SK-MEL-5 (cell line): ENCODE results near the gene PLAGL2. TPM values are rescaled to one million over a fixed set of nuclear protein-coding genes. Genes with fewer than 3 reads are reported as not detected.
"Not testable (repeated sequence)": the region's sequence is repeated elsewhere in the genome, so short reads cannot be mapped to it uniquely, and the experiment has no call there.

Experiments used
- DNase-seq: peaks from one replicate; pipeline ENCODE4 v3.0.0-alpha.2; 2016; ENCODE audit warnings: low read depth, low spot score
- in situ Hi-C: cut with HindIII; loops from 2 replicates; pipeline ENCODE4 v1.10.0; 2016; ENCODE audit warnings: low sequenced_read_pairs, high pct_unique_total_duplicates, low pct_unique_long_range_greater_than_20kb
- polyA plus RNA-seq, 2 experiments: library from polyadenylated mRNA; depleted of rRNA; stranded (reverse); fragments of >200 nt; gene quantifications; 2 replicates each; pipeline ENCODE4 v1.2.3, GENCODE V29; 2015
- total RNA-seq: library from RNA; depleted of rRNA; stranded (reverse); fragments of >200 nt; shearing (Covaris generic); gene quantifications from 2 replicates; pipeline ENCODE4 v1.2.3, GENCODE V29; 2014; rRNA removed

The PLAGL2 gene
- 3.6 and 4.1 TPM in 2 replicates for total RNA-seq
- polyA plus RNA-seq (2015; cell fraction: cytosol; rRNA removed) = 16.4 and 22.4 TPM in 2 replicates
- 9.5 and 14.4 TPM in 2 replicates for polyA plus RNA-seq (2015; cell fraction: nucleus; rRNA removed)

DNA sequence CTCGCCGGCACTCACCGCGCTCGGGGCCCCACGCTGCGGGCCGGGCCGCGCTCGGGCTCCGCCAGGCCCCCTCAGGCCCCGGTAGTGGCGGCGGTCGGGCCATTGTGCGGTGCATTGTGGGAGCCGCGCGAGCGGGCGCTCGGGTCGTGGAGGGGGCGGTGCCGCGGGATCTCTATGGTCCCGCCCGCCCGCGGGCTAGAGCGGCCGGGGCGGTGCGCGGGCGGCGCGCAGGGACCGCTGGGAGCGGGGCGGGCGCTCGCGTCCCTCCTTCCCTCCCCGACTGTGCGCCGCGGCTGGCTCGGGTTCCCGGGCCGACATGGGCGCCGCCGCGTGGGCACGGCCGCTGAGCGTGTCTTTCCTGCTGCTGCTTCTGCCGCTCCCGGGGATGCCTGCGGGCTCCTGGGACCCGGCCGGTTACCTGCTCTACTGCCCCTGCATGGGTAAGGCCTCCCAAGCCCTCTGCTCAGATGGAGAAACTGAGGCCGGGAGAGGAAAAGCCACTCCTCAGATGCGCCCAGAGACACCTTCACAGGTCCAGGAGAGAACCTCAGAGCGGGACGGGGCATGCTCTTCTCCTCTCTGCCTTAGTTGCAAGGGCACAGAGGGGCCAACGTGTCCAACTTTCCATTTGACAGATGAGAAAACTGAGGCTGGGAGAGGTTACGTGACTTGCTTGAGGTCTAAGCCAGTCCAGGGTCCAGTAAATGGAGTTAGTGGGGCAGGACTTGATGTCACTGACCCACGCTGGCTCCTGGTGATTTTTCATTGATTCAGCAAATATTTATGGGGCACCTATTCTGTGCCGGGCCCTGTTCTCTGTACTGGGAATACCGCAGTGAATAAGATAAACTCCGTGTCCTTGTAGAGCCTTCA is at the start of gene PLAGL2, which contains the start of gene POFUT1:
Gene PLAGL2, minus strand, starts transcription at position 118 of the 873 bp plus-strand sequence. CDS start 5,565 bp downstream, outside the sequence.
Gene POFUT1, plus strand, starts transcription at position 255 of the 873 bp plus-strand sequence. Its CDS starts 62 bp downstream, at position 317.
- in situ Hi-C loops = no loop called here
- peak; percentile 88 for DNase-seq

DNA sequence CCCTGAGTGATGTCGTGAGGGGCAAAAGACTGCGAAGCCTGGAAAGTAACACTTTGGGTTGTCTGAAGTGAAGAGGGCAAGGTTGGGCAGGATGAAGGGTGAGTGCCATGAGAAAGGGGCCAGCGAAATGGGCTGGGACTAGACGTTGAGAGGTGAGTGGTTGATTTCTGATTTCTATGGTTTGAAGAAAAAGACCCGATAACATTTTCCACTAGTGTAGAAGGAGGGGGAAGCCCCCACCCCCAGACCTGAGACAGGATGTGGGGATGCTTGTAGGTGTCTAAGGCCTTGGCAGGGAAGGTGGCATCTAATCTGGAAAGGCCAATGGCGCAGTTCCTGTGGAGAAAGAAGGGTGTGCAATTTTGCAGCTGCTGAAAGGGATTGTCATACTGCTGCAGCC is 44.6 kb upstream of the PLAGL2 start:
- in situ Hi-C loops = no loop called here
- no peak for DNase-seq

GRCh38 chr20:32251470-32251869 is 43.9 kb upstream of the PLAGL2 start:
- no peak for DNase-seq
- in situ Hi-C loops = no loop called here

DNA sequence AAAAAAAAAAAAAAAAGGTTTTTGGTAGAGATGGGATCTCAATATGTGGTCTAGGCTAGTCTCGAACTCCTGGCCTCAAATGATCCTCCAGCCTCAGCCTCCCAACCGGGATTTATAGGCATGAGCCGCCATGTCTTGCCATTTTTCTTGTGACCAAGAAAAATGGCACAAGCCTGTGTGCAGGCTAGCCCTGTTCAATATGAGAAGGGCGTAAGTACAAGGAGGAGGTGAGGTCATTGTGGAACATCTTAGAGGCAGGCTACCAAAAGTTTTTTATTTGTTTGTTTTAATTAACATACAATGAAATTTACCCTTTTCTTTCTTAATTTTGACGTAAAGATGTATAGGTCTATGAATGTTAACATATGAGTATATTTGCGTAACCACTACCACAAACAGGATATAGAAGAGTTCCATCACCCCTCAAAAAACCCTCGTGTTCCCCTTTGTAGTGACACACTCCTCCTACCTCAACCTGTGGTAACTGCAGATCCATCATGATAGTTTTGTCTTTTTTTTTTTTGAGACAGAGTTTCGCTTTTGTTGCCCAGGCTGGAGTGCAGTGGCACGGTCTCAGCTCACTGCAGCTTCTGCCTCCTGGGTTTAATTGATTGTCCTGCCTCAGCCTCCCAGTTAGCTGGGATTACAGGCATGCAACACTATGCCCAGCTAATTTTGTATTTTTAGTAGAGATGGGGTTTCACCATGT is 41.6 kb upstream of the PLAGL2 start:
- no peak for DNase-seq
- in situ Hi-C loops = no loop called here

DNA sequence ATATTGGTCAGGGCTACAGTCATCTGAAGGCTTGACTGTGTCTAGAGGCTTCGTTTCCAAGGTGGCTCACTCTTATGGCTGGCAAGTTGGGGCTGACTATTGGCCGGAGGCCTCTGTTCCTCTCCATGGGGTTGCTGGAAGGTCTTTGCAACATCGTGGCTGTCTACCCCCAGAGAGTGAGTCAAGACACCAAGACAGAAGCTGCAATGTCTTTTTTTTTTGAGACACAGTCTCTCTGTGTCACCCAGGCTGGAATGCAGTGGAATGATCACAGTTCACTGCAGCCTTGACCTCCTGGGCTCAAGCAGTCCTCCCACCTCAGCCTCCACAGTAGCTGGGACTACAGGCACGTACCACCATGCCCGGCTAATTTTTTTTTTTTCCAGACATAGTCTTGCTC is 40.5 kb upstream of the PLAGL2 start:
- in situ Hi-C loops = no loop called here
- DNase-seq = no peak

DNA sequence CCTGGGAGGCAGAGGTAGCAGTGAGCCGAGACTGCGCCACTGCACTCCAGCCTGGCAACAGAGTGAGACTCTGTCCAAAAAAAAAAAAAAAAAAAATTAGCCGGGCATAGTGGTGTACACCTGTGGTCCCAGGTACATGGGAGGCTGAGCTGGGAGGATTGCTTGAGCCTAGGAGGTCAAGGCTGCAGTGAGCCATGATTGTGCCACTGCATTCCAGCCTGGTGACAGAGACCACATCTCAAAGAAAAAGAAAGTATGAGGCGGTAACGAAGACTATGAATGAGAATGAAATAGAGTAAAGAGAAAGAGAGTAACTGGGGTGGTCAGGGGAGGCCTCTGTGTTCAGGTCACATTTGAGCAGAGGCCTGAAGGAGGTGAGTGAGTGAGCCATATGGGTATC is 38.7 kb upstream of the PLAGL2 start:
- DNase-seq, in situ Hi-C loops: not testable (repeated sequence)

GRCh38 chr20:32244959-32245358 is 37.4 kb upstream of the PLAGL2 start:
- in situ Hi-C loops = no loop called here
- DNase-seq = no peak

GRCh38 chr20:32244150-32244823 is 36.7 kb upstream of the PLAGL2 start:
- no peak for DNase-seq
- in situ Hi-C loops = no loop called here

DNA sequence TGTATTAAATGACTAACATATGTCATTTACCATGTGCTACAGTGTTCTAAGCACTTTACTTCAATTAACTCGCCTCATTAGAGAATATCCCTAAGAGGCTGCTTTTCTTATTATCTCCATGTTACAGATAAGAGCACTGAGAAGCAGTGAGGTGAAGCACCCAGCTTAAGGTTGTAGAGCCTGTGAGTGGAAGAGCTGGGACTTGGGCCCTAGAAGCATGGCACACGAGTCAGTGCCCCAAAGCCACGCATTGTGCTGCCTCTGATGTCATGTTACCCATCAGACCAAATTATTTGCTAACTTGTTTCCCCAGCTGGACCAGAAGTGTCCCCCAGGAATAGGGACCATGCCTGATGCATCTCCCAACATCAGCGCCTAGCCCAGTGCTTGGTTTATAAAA is 34.3 kb upstream of the PLAGL2 start:
- no peak for DNase-seq
- in situ Hi-C loops = no loop called here

DNA sequence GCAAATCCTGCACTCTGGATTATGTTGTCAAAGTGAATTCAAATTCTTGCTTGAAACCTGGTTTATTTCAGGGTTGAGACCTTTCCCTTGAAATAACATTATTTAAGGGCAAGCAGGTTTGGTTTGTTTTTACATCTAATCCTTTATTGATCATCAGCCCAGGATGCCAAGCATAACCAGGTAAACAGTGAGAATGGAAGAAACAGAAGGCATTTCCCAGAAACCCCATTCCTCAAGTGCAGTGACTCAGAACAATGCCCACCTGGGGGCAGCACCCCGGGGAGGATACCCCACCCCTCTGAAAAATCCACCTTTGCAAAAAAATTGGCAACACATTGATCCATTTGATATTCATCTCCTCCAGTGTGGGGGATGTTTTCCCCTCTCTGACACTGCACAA is 32.7 kb upstream of the PLAGL2 start:
- in situ Hi-C loops = no loop called here

DNA sequence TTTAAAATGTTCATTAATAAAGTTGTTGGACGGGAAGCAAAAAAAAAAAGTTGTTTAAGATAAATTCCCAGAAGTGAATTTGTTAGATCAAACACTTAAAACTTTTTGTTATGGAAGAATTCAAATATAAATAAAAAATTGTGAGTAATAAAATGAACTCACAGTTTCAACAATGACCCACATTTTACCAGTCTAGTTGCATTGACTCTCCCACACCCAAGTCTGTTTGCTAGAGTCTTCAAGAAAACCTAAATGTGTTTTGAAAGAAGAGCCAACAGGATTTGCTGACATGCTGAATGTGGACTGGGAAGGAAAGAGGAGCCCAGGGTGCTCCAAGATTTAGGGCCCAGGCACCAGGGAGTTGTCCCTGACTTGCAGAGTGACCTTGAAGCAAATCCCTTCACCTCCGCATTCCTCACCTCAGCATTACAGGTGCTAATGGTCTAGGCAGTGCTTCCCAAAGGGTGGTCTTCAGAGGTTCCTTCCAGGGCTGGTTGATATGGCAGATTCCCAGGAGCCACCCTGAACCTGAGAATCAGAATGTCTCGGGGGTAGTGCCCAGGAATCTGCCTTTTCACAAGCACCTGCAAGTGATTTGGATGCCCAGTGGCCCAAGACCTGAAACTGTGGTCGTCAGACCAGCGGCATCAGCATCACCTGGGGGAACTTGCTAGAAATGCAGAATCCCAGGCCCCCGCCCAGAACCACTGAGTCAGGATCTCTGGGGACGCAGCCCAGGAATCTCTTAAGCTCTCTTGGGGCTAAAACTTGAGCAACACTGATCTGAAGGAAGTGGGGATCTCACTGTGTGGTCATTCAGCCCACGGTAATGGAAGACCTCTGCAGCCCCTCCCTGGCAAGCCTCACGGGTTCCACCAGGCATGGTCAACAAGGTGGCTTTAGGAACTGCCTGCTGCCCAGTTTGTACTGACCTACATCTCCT is 31.2 kb upstream of the PLAGL2 start:
- in situ Hi-C loops = no loop called here
- DNase-seq = no peak

More for the DNA sequence above, 32.7 kb upstream of the PLAGL2 start:
- no peak for DNase-seq

GRCh38 chr20:32237419-32237818 is 29.9 kb upstream of the PLAGL2 start:
- no peak for DNase-seq
- in situ Hi-C loops = no loop called here

- in situ Hi-C loops = no loop called here
- DNase-seq = no peak
These were observed 29.3 kb upstream of the PLAGL2 start for GRCh38 chr20:32236819-32237218.

DNA sequence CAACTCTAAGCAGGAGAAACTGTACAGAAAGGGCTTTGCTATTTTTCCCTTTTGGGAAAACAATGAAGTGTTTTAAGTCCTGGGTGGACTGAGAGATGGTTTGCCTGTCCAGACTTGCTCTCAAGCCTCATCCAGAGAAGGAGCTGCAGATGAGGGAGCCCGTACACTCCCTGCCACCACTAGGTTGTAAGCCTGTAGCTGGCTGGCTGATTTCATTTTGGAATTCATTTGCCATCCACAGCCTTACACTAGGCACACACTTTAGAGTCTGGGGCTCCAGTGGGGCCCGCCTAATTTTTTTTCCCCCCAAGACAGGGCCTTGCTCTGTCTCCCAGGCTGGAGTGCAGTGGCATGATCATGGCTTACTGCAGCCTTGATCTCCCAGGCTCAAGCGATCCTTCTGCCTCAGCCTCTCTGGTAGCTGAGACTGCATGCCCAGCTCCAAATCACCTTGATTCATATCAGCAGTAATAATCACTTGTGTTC is 28.5 kb upstream of the PLAGL2 start:
- in situ Hi-C loops = no loop called here

DNA sequence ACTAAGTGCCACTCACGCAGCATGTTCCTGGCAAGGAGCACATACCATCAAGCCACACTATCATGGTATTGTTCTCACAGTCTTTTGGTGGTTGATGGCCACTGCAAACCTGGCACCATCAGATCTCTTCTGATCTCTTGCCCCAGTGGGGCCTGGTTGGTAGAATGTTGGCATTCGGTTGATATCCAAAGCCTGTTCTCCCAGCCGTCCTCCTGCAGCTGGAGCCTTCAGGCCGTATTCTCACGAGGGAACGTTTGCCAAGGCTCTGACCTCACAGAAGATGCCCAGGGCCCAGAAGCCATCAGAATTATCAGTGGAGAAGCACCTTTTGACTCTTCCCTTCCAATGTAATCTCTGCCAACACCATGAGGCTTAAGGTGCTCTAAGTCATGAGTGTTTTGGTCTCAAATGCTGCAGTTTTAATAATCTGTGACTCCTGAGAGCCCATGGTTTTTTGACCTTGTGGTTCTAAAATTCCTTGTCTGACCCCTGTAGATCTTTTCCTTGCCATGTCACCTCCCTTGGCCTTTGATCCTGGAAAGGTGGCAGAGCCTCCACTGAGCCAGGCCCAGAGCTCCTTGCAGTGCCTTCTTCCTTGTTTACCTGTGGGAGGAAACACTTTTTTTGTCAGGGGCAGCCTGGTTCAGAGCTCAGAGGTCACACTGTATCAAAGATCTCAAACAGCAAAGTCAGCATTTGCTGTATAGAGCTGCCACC is 27.9 kb upstream of the PLAGL2 start:
- in situ Hi-C loops = no loop called here

More for the DNA sequence above, 28.5 kb upstream of the PLAGL2 start:
- no peak for DNase-seq

DNA sequence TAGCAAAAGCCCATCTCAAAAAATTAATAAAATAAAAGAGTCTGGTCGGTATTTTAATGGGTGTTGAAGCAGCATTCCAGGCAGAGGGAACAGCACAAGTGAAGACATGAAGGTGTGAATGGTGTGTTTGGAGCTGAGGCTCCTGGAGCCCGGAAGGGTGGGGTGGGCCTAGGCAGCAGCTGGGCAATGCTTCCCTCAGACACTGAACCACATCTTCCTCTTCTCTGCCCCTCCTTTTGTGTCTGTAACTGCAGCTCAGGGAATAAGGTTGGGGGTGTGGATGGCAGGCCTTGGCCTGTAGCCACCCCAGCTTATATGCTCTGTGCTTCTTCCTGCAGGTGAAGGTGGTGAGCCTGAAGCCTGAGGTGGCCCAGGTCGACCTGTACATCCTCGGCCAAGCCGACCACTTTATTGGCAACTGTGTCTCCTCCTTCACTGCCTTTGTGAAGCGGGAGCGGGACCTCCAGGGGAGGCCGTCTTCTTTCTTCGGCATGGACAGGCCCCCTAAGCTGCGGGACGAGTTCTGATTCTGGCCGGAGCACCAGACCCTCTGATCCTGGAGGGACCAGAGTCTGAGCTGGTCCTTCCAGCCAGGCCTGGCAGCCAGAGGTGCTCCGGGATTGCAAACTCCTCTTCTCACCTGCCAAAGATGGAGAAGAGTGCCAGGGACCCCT is 26.7 kb upstream of the PLAGL2 start:
- DNase-seq = no peak
- in situ Hi-C loops = no loop called here

More for the DNA sequence above, 27.9 kb upstream of the PLAGL2 start:
- no peak for DNase-seq
